Rectal smooth muscle tissue (tissue), 1 donor: Measurements from ENCODE around the gene APBB1IP.
"Not testable (repeated sequence)": the region's sequence is repeated elsewhere in the genome, so short reads cannot be mapped to it uniquely, and the experiment has no call there.

Experiments
- H3K27ac ChIP-seq: one replicate; pipeline ENCODE4 v1.7.0; 2013; ENCODE audit warnings: low read depth, low read length, inconsistent platforms
- H3K27me3 ChIP-seq: one replicate; pipeline ENCODE4 v1.7.0; 2013; ENCODE audit warnings: low read length; ENCODE audit not compliant: control insufficient read depth, insufficient read depth
- H3K36me3 ChIP-seq: one replicate; pipeline ENCODE4 v1.7.0; 2013; ENCODE audit warnings: low read length; ENCODE audit not compliant: control insufficient read depth, insufficient read depth
- H3K4me1 ChIP-seq: one replicate; pipeline ENCODE4 v1.7.0; 2013; ENCODE audit warnings: low read length; ENCODE audit not compliant: control insufficient read depth, insufficient read depth
- H3K4me3 ChIP-seq: one replicate; pipeline ENCODE4 v1.7.0; 2013; ENCODE audit warnings: low read length
- H3K9ac ChIP-seq: one replicate; pipeline ENCODE4 v1.7.0; 2013; ENCODE audit warnings: low read length

Gene APBB1IP

GRCh38 chr10:26603283-26603682 is 165.1 kb downstream of the APBB1IP start:
- H3K27ac ChIP-seq, H3K27me3 ChIP-seq, H3K4me1 ChIP-seq, H3K9ac ChIP-seq, H3K4me3 ChIP-seq, H3K36me3 ChIP-seq: not testable (repeated sequence)

- H3K4me1 ChIP-seq, H3K4me3 ChIP-seq, H3K27ac ChIP-seq, H3K36me3 ChIP-seq, H3K27me3 ChIP-seq, H3K9ac ChIP-seq: not testable (repeated sequence)
These were observed 166.4 kb downstream of the APBB1IP start for GRCh38 chr10:26604320-26605093.

GRCh38 chr10:26606389-26606877 is 168.3 kb downstream of the APBB1IP start:
- H3K27me3 ChIP-seq, H3K36me3 ChIP-seq, H3K27ac ChIP-seq, H3K4me1 ChIP-seq, H3K9ac ChIP-seq, H3K4me3 ChIP-seq: not testable (repeated sequence)

DNA sequence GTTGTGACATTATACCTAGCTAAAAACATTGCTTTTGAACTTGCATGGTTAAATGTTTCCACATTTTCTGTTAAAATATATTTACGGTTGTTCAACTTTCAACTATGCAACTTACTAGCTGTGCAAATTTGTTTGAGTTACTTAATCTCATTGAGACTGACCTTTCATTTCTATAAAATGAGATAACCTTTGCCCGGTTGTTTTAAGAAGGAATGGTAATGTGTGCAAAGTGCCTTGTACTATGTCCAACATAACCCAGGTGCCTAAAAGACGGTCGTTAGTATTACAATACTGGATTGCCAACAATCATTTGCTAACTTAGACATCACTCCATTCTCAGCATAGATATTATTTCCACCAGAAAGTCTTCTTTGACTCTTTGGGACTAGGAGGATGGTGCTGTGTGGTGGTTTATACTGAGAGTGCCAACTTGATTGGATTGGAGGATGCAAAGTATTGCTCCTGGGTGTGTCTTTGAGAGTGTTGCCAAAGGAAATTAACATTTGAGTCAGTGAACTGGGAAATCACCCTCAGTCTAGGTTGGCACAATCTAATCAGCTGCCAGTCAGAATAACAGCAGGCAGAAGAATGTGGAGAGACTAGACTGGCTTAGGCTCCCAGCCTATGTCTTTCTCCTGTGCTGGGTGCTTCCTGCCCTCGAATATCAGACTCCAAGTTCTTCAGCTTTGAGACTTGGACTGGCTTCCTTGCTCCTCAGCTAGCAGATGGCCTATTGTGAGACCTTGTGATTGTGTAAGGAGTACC is 174.2 kb downstream of the APBB1IP start:
- Histone ChIP-seq H3K27ac (no peak overlapping the region), H3K36me3 (no peaks in the 10 kb centered on the region), H3K27me3 (no peaks in the 10 kb centered on the region), H3K4me1 (no peaks in the 10 kb centered on the region), H3K9ac (no peak overlapping the region), H3K4me3 (no peak overlapping the region)
